Epithelial cell of proximal tubule (primary cell): ENCODE measurements around the gene NFIC. TPM values are rescaled to one million over a fixed set of nuclear protein-coding genes. Genes with fewer than 3 reads are reported as not detected.
A peak's percentile ranks its signal among the peaks of the same experiment; 100 is the strongest.
"Not testable (repeated sequence)": the region's sequence is repeated elsewhere in the genome, so short reads cannot be mapped to it uniquely, and the experiment has no call there.

Source experiments
- DNase-seq: peaks from one replicate; pipeline ENCODE4 v3.0.0-alpha.2; 2011; ENCODE audit warnings: low read depth
- H3K4me3 ChIP-seq: 2 replicates; pipeline ENCODE4 v1.5.1; 2011; ENCODE audit warnings: low read depth, mild to moderate bottlenecking, low read length
- CTCF ChIP-seq: conservative IDR thresholded peaks from 2 replicates; pipeline ENCODE4 v1.5.1; 2012; ENCODE audit warnings: low read depth, mild to moderate bottlenecking, low read length
- total RNA-seq: library from RNA; depleted of rRNA; stranded (reverse); fragments of >200 nt; gene quantifications from 2 replicates; pipeline ENCODE4 v1.2.3, GENCODE V29; 2015

NFIC gene
- total RNA-seq, 1 donor from 2014 or later, result 16.8 TPM

GRCh38 chr19:3370214-3370720 is 3.9 kb downstream of the NFIC start:
- H3K4me3 ChIP-seq, result peak overlapping the region; percentile 96
- DNase-seq, result no peak
- no peak for TF ChIP-seq CTCF

- H3K4me3 ChIP-seq, result no peak overlapping the region
- no peak for DNase-seq
- no peak for TF ChIP-seq CTCF
Observed at GRCh38 chr19:3370728-3371591, 4.6 kb downstream of the NFIC start.

GRCh38 chr19:3372413-3372812 is 6.0 kb downstream of the NFIC start:
- no peak for TF ChIP-seq CTCF
- no peak overlapping the region for H3K4me3 ChIP-seq
- DNase-seq, result no peak

- TF ChIP-seq CTCF, result no peak
- no peak for DNase-seq
- no peak overlapping the region for H3K4me3 ChIP-seq
Observed at GRCh38 chr19:3373971-3374368, 7.6 kb downstream of the NFIC start.

- DNase-seq, result no peak
- TF ChIP-seq CTCF, result no peak
- H3K4me3 ChIP-seq, result no peak overlapping the region
Observed at GRCh38 chr19:3374369-3375112, 8.2 kb downstream of the NFIC start.

GRCh38 chr19:3375221-3376090 is 9.1 kb downstream of the NFIC start:
- H3K4me3 ChIP-seq, result peak overlapping the region; percentile 14
- no peak for TF ChIP-seq CTCF
- DNase-seq, result no peak

- not testable (repeated sequence) for DNase-seq
Observed at GRCh38 chr19:3376091-3376455, 9.7 kb downstream of the NFIC start.

More at GRCh38 chr19:3376091-3376455, 9.7 kb downstream of the NFIC start:
- not testable (repeated sequence) for H3K4me3 ChIP-seq
